ENCODE data around the gene FAAP20. TPM values are rescaled to one million over a fixed set of nuclear protein-coding genes. Genes with fewer than 3 reads are reported as not detected.

Gene FAAP20
- polyA plus RNA-seq, 1 donor from 2014 or later = 45.3 TPM

GRCh38 chr1:2221271-2221670, 26.7 kb upstream of the FAAP20 start:
- no peak for TF ChIP-seq SMC3 (conservative IDR thresholded peaks at IDR 0.05; ENCODE audit: poor library complexity)
- no peak for TF ChIP-seq TAF1 (IDR thresholded peaks at IDR 0.05; ENCODE audit: low read depth)
- TF ChIP-seq EP300 (conservative IDR thresholded peaks at IDR 0.05; ENCODE audit: poor library complexity, severe bottlenecking) = no peak
- no peak for TF ChIP-seq EZH2 (IDR thresholded peaks at IDR 0.05; ENCODE audit: borderline replicate concordance, insufficient read depth, low read length, poor library complexity, severe bottlenecking)
- no peak for TF ChIP-seq POLR2AphosphoS5 (IDR thresholded peaks at IDR 0.05)
- no peak for TF ChIP-seq RAD21 (conservative IDR thresholded peaks at IDR 0.05)
- TF ChIP-seq, protein P1, sequence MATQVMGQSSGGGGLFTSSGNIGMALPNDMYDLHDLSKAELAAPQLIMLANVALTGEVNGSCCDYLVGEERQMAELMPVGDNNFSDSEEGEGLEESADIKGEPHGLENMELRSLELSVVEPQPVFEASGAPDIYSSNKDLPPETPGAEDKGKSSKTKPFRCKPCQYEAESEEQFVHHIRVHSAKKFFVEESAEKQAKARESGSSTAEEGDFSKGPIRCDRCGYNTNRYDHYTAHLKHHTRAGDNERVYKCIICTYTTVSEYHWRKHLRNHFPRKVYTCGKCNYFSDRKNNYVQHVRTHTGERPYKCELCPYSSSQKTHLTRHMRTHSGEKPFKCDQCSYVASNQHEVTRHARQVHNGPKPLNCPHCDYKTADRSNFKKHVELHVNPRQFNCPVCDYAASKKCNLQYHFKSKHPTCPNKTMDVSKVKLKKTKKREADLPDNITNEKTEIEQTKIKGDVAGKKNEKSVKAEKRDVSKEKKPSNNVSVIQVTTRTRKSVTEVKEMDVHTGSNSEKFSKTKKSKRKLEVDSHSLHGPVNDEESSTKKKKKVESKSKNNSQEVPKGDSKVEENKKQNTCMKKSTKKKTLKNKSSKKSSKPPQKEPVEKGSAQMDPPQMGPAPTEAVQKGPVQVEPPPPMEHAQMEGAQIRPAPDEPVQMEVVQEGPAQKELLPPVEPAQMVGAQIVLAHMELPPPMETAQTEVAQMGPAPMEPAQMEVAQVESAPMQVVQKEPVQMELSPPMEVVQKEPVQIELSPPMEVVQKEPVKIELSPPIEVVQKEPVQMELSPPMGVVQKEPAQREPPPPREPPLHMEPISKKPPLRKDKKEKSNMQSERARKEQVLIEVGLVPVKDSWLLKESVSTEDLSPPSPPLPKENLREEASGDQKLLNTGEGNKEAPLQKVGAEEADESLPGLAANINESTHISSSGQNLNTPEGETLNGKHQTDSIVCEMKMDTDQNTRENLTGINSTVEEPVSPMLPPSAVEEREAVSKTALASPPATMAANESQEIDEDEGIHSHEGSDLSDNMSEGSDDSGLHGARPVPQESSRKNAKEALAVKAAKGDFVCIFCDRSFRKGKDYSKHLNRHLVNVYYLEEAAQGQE (IDR thresholded peaks at IDR 0.05; ENCODE audit: borderline replicate concordance) = no peak
- TF ChIP-seq MXI1 (conservative IDR thresholded peaks at IDR 0.05; ENCODE audit: poor library complexity, severe bottlenecking) = no peak
- no peak for TF ChIP-seq CTCF (IDR thresholded peaks at IDR 0.05; ENCODE audit: poor library complexity, severe bottlenecking)
- Histone ChIP-seq H3K9ac (ENCODE audit: low read length) (no peak overlapping the region), H3K79me2 (replicated peaks; ENCODE audit: insufficient read depth, low read length) (no peaks in the 10 kb centered on the region), H3K4me2 (ENCODE audit: low read length) (no peak overlapping the region), H3K4me3 (ENCODE audit: low read length) (no peak overlapping the region), H3F3A (ENCODE audit: insufficient read depth, low read length, poor library complexity, severe bottlenecking) (no peaks in the 10 kb centered on the region), H3K9me3 (ENCODE audit: low read length) (no peaks in the 10 kb centered on the region), H4K20me1 (ENCODE audit: insufficient read depth) (no peaks in the 10 kb centered on the region), H3K27ac (ENCODE audit: low read length) (no peak overlapping the region), H3K9me2 (ENCODE audit: insufficient read depth, low read length) (no peaks in the 10 kb centered on the region), H3K36me3 (ENCODE audit: insufficient read depth, low read length) (no peaks in the 10 kb centered on the region), H3K27me3 (ENCODE audit: insufficient read depth, low read depth, low read length) (no peaks in the 10 kb centered on the region), H2AFZ (ENCODE audit: low read depth, low read length) (no peak overlapping the region)

DNA sequence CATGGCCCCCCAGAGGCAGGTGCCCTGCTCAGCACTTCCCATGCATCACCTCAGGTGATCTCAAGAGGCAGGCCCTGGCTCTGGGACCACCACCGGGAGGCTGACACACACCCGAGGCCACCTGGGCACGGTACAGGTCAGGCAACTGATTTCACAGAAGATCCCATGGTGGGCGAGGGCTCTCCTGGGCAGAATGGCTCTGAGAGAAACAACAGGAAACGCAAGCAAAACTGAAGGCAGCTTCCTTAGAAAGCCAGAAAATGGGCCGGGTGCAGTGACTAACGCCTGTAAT, 22.1 kb upstream of the FAAP20 start:
- no peak overlapping the region for H3K9ac ChIP-seq (ENCODE audit: low read length)
- H3K9me3 ChIP-seq (ENCODE audit: low read length) = no peaks in the 10 kb centered on the region
- H3K27me3 ChIP-seq (ENCODE audit: insufficient read depth, low read depth, low read length) = no peaks in the 10 kb centered on the region
- H3K4me2 ChIP-seq (ENCODE audit: low read length) = no peak overlapping the region
- H3K9me2 ChIP-seq (ENCODE audit: insufficient read depth, low read length) = no peaks in the 10 kb centered on the region
- no peaks in the 10 kb centered on the region for H3F3A ChIP-seq (ENCODE audit: insufficient read depth, low read length, poor library complexity, severe bottlenecking)
- TF ChIP-seq SMC3 (conservative IDR thresholded peaks at IDR 0.05; ENCODE audit: poor library complexity) (no peak), EP300 (conservative IDR thresholded peaks at IDR 0.05; ENCODE audit: poor library complexity, severe bottlenecking) (no peak), MXI1 (conservative IDR thresholded peaks at IDR 0.05; ENCODE audit: poor library complexity, severe bottlenecking) (no peak), RAD21 (conservative IDR thresholded peaks at IDR 0.05) (no peak), TAF1 (IDR thresholded peaks at IDR 0.05; ENCODE audit: low read depth) (no peak), EZH2 (IDR thresholded peaks at IDR 0.05; ENCODE audit: borderline replicate concordance, insufficient read depth, low read length, poor library complexity, severe bottlenecking) (no peak), POLR2AphosphoS5 (IDR thresholded peaks at IDR 0.05) (no peak), CTCF (IDR thresholded peaks at IDR 0.05; ENCODE audit: poor library complexity, severe bottlenecking) (no peak)
- TF ChIP-seq, protein P1 (IDR thresholded peaks at IDR 0.05; ENCODE audit: borderline replicate concordance) = no peak
- H3K4me3 ChIP-seq (ENCODE audit: low read length) = no peak overlapping the region
- no peaks in the 10 kb centered on the region for H3K36me3 ChIP-seq (ENCODE audit: insufficient read depth, low read length)
- no peaks in the 10 kb centered on the region for H3K79me2 ChIP-seq (replicated peaks; ENCODE audit: insufficient read depth, low read length)
- no peaks in the 10 kb centered on the region for H4K20me1 ChIP-seq (ENCODE audit: insufficient read depth)
- no peak overlapping the region for H3K27ac ChIP-seq (ENCODE audit: low read length)
- H2AFZ ChIP-seq (ENCODE audit: low read depth, low read length) = no peak overlapping the region
